Measurements from ENCODE around the gene SMARCC1. TPM values are rescaled to one million over a fixed set of nuclear protein-coding genes. Genes with fewer than 3 reads are reported as not detected.

The SMARCC1 gene
- total and polyA plus RNA-seq, 8 donors = 9.0 to 58.7 (median 44.2) TPM

GRCh38 chr3:47554335-47554734 lies 227.4 kb downstream of the SMARCC1 start:
- Histone ChIP-seq H3K9me3 (no peaks in the 10 kb centered on the region), H3K4me3 (no peak overlapping the region), H3K27me3 (no peaks in the 10 kb centered on the region), H3K36me3 (no peaks in the 10 kb centered on the region), H3K27ac (no peak overlapping the region), H3K4me1 (no peaks in the 10 kb centered on the region)
- WGBS, 2 donors = 77 to 90% methylated on average over 6 of the region's 6 CpGs
- no peak for ATAC-seq
- FAIRE-seq = no peak
- TF ChIP-seq CTCF (IDR thresholded peaks at IDR 0.05) = no peak
- DNase-seq = no peak
- intact Hi-C loops (cut with DNase I) = no loop called here

- intact Hi-C loops (cut with DNase I) = no loop called here
Measured at GRCh38 chr3:47553407-47553806, 228.3 kb downstream of the SMARCC1 start.

GRCh38 chr3:47542471-47543173 lies 239.1 kb downstream of the SMARCC1 start:
- Histone ChIP-seq H3K27me3 (no peaks in the 10 kb centered on the region), H3K4me1 (peaks cover 4 to 9% (median 7%) of the 10 kb centered on the region in 3 donors), H3K4me3 (no peak overlapping the region), H3K27ac (peak overlapping the region in 2 of 4 donors; percentile 5 to 39), H3K9me3 (no peaks in the 10 kb centered on the region), H3K36me3 (no peaks in the 10 kb centered on the region)
- DNase-seq (peak; percentile 31 to 85 (median 64)), ATAC-seq (peak; percentile 85 to 97 (median 92)), FAIRE-seq (no peak)
- no peak for TF ChIP-seq CTCF (IDR thresholded peaks at IDR 0.05)
- intact Hi-C loops (cut with DNase I) = no loop called here
- WGBS, 2 donors = 32% methylated on average over 21 of the region's 21 CpGs

More at GRCh38 chr3:47553407-47553806, 228.3 kb downstream of the SMARCC1 start:
- no peaks in the 10 kb centered on the region for H3K27me3 ChIP-seq
- H3K4me1 ChIP-seq = no peaks in the 10 kb centered on the region
- WGBS, 2 donors = 84 to 92% methylated on average over 7 of the region's 7 CpGs
- TF ChIP-seq CTCF (IDR thresholded peaks at IDR 0.05) = no peak
- no peaks in the 10 kb centered on the region for H3K9me3 ChIP-seq
- DNase-seq (no peak), FAIRE-seq (no peak), ATAC-seq (no peak)
- H3K4me3 ChIP-seq = no peak overlapping the region
- H3K27ac ChIP-seq = no peak overlapping the region
- no peaks in the 10 kb centered on the region for H3K36me3 ChIP-seq

- H3K36me3 ChIP-seq = no peaks in the 10 kb centered on the region
- H3K9me3 ChIP-seq = no peaks in the 10 kb centered on the region
- intact Hi-C loops (cut with DNase I) = no loop called here
- WGBS, 2 donors = 73 to 77% methylated on average over 6 of the region's 6 CpGs
- DNase-seq (no peak), ATAC-seq (no peak), FAIRE-seq (no peak)
- H3K4me1 ChIP-seq = peaks cover 4 to 9% (median 7%) of the 10 kb centered on the region in 3 donors
- H3K27me3 ChIP-seq = no peaks in the 10 kb centered on the region
- H3K27ac ChIP-seq = no peak overlapping the region
- no peak overlapping the region for H3K4me3 ChIP-seq
- no peak for TF ChIP-seq CTCF (IDR thresholded peaks at IDR 0.05)
Measured at GRCh38 chr3:47541583-47542108, 240.0 kb downstream of the SMARCC1 start.

GRCh38 chr3:47540281-47540680 lies 241.4 kb downstream of the SMARCC1 start:
- FAIRE-seq = no peak
- no peak for TF ChIP-seq CTCF (IDR thresholded peaks at IDR 0.05)
- 93 to 95% methylated on average over 4 of the region's 4 CpGs for WGBS, 2 donors
- H3K4me1 ChIP-seq = peaks cover 4 to 9% (median 7%) of the 10 kb centered on the region in 3 donors
- intact Hi-C loops (cut with DNase I) = no loop called here
- no peaks in the 10 kb centered on the region for H3K27me3 ChIP-seq
- H3K36me3 ChIP-seq = no peaks in the 10 kb centered on the region
- H3K9me3 ChIP-seq = no peaks in the 10 kb centered on the region
- DNase-seq = no peak
- H3K27ac ChIP-seq = no peak overlapping the region
- H3K4me3 ChIP-seq = no peak overlapping the region
- ATAC-seq = no peak
